Occipital lobe (tissue), 2 donors: Measurements from ENCODE around the gene SOX18. TPM values are rescaled to one million over a fixed set of nuclear protein-coding genes. Genes with fewer than 3 reads are reported as not detected.

Experiments
- DNase-seq: peaks from one replicate; lab custom pipeline; 2025; lab: John Stamatoyannopoulos, UW
- total RNA-seq: library from RNA; depleted of rRNA; stranded (reverse); fragments of >200 nt; gene quantifications from one replicate; pipeline ENCODE4 v1.2.3, GENCODE V29; 2014

Gene SOX18
- total RNA-seq, 1 donor from 2014 or later = 0.31 TPM

DNA sequence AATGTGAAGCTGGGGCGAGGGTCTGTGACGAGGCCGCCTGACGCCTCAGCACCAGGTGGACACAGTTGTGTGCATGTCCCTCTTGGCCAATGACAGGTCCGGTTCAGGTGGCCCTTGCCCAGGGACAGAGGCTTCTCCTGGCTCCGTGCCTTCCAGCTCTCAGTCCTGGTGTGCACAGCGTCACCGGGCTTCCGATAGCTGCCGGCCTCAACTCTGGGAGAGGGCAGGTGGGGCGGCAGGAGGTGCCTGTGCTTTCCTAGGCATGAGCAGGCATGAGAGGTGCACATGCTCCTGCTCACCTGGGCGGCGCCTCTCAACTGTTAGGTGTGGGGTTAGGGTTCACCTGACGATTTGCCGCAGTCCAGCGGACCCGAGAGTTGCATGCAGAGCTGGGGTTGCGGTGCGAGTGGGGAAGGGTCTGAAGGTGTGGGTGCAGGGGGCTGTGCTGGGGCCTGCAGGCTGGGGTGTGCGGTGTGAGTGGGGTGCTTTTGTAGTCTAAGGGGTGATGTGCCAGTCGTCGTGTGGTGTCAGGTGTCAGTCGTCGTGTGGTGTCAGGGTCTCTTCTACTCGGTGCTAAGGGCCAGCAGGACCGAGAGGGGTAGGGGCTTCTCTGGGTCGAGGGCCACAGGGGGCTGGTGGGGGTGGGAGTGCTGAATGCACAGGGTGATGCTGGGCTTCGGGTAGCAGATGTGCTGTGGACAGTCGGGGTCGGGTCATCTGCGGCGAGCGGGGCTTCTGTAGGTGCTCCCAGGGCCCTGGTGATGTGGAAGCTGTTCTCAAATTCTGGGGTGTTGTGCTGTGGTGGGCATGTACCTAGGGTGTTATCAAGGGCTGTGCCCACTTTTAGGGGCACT lies 3.8 kb upstream of the SOX18 start:
- DNase-seq = no peak

DNA sequence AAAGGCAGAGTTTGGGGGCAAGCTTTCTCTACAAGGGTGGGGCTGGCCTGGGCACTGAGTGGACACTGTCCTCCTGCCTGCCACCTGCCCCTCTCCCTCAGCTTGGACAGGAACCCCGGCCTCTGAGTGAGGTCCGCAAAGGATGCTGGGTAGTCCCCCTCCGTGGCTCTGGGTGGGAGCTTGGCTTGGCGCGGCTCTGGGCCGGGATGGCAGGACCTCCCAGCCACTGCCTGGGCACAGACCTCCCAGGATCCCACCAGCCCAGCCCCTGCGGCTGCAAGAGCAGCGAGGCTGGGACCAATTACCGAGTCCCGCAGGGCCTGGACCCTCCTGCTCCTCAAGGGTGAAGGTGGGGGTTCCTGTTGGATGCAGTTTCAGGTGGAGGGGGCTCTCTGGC lies 2.9 kb upstream of the SOX18 start:
- no peak for DNase-seq

DNA sequence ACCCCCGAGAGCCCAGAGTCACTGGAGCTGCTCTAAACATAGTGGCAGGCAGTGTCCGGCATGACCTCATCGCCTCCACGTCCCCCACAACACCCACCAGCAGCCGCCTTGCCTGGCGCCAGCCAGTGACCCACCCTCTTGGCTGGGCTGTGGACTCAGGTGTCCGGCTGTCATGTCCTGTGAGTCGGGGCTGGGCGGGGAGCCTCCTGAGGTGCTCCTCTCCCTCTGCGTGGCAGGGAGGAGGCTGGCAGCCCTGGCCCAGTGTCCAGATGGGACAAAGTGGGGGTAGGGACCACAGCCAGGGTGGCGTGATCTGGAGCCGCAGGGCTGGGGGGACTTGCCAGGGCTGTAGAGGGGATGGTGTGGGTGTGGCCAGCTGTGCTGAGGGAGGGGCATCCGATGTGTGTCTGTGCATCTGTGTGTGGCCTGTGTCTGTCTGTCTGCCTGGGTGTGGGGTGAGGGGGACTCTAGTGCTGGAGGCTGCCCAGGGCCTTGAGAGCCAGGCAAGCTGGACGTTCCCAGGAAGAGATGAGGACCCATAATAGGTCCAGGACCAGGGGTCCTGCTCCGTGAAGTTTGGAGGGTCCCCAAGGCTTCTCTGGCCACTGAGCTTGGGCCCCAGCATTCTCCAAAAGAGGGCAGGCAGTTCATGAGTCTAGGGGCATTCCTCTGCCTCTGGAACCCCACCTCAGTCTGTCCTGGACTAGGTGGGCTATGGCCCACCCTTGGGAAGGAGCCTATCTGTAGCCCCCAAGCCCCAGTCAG lies 2.3 kb upstream of the SOX18 start:
- no peak for DNase-seq

DNA sequence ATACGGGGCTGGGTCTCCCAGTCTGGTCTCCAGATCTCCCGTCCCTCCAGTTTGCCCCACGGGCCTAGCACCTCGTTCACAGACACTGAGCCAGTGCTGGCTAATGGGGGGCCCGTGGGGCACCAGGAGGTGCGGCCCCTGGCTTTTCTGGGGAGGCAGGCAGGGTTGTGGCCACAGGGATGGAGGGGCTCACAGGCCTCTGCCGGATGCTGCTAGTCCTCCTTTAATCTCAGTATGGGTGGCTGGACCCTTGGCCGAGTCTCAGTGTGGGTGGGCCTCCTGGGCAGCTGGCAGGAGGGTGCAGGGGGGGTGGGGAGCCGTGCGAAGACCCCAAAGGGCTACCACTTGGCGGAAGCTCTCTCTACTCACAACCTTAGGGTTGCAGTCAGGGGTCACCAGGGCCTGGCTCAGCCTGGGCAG lies 1.6 kb upstream of the SOX18 start:
- no peak for DNase-seq

DNA sequence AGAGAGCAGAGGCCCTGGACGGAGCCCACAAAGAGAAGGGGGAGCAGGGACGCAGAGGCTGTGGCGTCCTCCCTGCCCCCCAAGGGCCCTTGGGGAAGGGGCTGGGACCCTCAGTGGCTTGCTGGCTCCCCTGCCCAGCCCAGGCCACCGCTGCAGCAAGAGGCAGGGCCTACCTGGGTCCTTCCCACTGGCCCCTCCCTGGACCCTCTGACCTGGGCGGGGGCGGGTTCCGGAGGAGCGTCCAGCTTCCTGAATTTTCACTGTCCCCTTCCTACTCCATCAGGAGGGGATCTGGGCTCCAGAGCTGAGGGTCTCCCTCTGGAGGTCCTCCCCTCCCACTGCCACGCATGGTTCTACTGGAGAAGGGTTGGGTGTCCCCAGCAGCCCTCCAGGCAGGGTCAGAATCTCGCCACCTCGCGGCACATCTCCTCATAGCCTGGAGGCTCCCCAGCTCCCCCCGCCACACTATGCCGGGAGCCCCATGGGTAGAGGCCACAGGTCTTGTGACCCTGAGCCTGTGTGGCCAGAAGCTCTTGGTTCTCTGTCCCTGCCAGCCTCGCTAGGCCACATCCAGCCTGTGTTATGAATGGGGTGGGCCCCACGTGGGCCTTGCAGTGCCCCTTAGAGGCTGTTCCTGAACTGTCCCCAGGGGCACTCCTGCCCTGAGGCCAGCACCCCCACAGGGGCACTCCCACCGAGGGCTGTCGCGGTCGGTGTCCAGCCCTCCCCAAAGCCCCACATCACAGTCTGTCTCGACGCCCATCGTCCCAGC lies 1.0 kb upstream of the SOX18 start:
- DNase-seq = no peak

GRCh38 chr20:64049878-64050260 lies 430 bp upstream of the SOX18 start:
- DNase-seq = no peak

DNA sequence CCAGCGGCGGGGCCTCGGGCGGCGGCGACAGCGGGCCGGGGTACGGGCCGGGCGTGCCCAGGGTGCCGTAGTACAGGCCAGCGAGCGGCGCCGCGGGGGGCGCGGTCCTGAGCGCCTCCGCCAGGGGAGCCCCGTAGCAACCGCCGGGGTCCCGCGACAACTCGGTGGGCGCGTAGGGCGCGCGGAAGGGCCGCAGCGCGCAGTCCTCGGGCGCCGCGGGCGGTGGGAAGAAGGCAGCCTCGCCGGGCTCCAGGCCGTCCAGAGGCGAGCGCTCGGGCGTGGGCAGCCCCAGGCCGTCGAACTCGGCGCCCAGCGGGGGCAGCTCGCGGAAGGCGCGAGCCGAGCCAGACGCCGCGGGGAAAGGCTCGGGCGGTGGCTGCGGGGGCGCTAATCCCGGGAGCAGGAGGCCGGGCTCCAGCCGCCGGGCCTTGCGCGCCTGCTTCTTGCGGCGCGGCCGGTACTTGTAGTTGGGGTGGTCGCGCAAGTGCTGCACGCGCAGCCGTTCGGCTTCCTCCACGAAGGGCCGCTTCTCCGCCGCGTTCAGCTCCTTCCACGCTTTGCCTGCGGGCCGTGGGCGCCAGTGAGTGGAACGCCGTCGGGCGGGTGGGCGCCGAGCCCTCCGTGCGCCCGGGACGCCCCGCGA lies 916 bp downstream of the SOX18 start:
- DNase-seq = no peak

- no peak for DNase-seq
Measured at GRCh38 chr20:64047968-64048401, 1.5 kb downstream of the SOX18 start.

- DNase-seq = no peak
Measured at GRCh38 chr20:64047046-64047389, 2.4 kb downstream of the SOX18 start.

GRCh38 chr20:64045346-64046011 lies 4.0 kb downstream of the SOX18 start:
- DNase-seq = no peak

DNA sequence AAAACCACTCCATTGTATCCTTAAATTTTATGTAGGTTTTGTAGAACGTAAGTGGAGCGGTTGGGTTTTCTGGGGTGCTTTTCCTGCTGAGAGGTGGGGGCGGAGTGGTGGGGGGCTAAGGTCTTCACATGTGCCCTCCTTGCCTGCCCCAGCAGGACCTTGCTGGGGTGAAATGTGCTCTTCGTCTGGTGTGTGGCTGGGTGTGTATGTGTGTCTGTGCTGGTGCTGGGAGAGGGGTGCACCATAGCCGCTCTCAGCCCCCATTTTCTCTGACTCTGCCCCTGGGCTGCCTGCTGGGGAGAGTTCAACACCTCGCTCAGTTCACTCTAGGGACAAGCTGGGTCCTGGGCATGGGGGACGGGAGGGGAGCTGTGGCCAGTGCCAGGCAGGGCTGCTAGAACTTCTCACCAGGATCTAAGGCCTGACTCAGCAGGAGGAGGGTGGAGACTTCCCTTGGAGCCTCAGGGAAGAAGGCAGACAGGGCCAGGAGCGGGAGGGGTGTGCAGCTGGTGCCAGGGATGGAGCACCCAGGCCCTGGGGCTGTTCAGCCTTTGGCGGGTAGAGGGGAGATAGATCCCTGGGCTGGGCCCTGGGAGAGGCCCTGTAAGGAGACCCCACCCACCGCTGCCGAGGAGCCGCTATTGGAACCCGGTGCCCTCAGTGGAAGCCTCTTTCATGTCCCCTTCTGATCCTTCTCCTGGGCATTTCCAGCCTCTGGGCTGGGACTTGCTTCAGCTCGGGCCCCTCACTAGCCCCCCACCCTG lies 4.8 kb downstream of the SOX18 start:
- DNase-seq = no peak

- DNase-seq = no peak
Measured at GRCh38 chr20:64043768-64044167, 5.7 kb downstream of the SOX18 start.

- no peak for DNase-seq
Measured at GRCh38 chr20:64042054-64042781, 7.2 kb downstream of the SOX18 start.

GRCh38 chr20:64041781-64042053 lies 7.7 kb downstream of the SOX18 start:
- no peak for DNase-seq

GRCh38 chr20:64041040-64041780 lies 8.2 kb downstream of the SOX18 start:
- no peak for DNase-seq

DNA sequence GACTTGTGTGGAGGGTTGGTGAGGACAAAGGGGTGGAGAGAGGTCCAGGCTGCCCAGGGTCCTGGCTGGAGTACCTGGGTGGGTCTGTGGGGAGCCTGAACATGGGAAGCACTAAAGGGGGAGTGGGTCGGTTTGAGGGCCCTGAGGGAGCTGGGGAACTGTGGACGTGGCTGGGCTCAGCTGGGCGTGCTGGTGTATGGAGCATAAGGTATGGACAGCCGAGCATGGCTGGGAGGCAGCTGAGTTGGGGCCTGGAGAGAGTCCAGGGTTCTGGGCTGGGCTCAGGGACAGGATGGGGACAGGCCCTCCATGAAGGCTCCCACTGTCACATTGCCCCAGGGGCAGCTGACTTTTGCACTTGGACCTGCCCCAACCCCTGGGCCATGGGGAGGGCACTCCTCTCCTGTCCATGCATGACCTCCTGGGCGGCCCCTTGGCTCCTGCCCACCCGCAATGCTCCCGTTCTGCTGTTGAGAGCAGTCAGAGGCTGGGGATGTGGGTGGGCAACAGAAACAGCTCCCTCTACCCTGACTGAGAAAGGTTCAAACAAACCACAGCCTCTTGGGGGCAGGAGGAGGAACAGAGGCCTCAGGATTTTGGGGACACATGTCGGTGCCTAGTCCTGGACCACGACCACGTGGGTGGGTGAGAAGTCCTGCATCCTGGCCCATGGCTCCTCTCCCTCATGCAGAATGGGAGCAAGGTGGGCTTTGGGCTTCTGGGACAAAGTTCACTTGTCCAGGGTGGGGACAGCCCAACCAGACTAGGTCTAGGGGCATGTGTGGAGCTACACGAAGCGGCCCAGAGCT lies 9.0 kb downstream of the SOX18 start:
- DNase-seq = no peak

GRCh38 chr20:64039293-64040160 lies 9.9 kb downstream of the SOX18 start:
- DNase-seq = no peak
